ENCODE measurements around the gene DDX39A.

DNA sequence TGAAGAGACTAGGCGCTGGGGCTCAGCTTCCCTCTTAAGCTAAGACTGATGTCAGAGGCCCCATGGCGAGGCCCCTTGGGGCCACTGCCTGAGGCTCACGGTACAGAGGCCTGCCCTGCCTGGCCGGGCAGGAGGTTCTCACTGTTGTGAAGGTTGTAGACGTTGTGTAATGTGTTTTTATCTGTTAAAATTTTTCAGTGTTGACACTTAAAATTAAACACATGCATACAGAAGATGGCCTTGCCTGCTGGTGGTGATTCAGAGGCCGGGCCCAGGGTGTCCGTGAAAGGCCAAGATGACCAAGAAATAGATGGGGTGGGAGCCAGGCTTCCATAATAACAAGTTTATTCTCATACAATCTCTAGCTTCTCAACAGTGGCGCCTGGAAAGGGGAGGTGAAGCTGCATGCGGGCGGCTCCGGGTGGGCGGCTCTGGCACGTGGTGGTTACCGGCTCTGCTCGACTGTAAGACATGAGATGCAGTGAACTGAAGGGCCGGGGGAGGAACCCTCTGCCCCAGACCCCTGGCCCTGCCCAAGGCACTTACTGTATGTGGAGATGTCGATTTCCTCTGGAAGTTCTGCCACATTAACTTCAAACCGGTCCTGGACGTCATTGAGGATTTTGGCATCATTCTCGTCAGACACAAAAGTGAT lies 10.5 kb downstream of the DDX39A start:
- no peak for TF ChIP-seq EZH2 (IDR thresholded peaks at IDR 0.05; ENCODE audit: borderline replicate concordance, low read length)
- no peak for TF ChIP-seq CTCF (IDR thresholded peaks at IDR 0.05; ENCODE audit: low read length)
